Right atrium auricular region (tissue), 2 donors: ENCODE results near the gene ATIC. TPM values are rescaled to one million over a fixed set of nuclear protein-coding genes. Genes with fewer than 3 reads are reported as not detected.

ENCODE experiments used
- DNase-seq: peaks from one replicate; pipeline ENCODE4 v3.0.0-alpha.2; 2019; ENCODE audit warnings: low spot score
- H3K27ac ChIP-seq, 2 donors: fragments of 200-600 bp; sonication (generic); 1 replicate in 1 of 2; 2 replicates in 1 of 2; pipeline ENCODE4 v1.5.1; 2016 to 2019
- H3K27me3 ChIP-seq, 2 donors: fragments of 200-600 bp; sonication (generic); one replicate each; pipeline versions ENCODE4 v1.5.1 to v1.6.0; 2017 to 2019
- H3K36me3 ChIP-seq: fragments of 200-600 bp; sonication (generic); one replicate; pipeline ENCODE4 v1.5.1; 2016
- H3K4me1 ChIP-seq, 2 donors: fragments of 200-600 bp; sonication (generic); one replicate each; pipeline versions ENCODE4 v1.5.1 to v1.6.0; 2017 to 2019
- H3K4me3 ChIP-seq, 2 donors: fragments of 200-600 bp; sonication (generic); 1 replicate in 1 of 2; 2 replicates in 1 of 2; pipeline ENCODE4 v1.5.1; 2017 to 2019; ENCODE audit warnings: mild to moderate bottlenecking in 1 of 2, moderate library complexity in 1 of 2
- H3K9me3 ChIP-seq, 2 donors: fragments of 200-600 bp; sonication (generic); one replicate each; pipeline ENCODE4 v1.5.1; 2019
- total RNA-seq, 2 donors: library from RNA; depleted of rRNA; stranded (reverse); fragments of >200 nt; gene quantifications; one replicate each; pipeline ENCODE4 v1.1.0, GENCODE V29; 2016
- TF ChIP-seq, protein P1 (sequence below), 2 donors: fragments of 200-600 bp; sonication (generic); IDR thresholded peaks; one replicate each; pipeline ENCODE4 v1.5.1; 2019; ENCODE audit warnings: antibody characterized with exemption in 2 of 2

ATIC gene
- total RNA-seq, 2 donors from 2014 or later = 13.8 to 25.0 TPM

DNA sequence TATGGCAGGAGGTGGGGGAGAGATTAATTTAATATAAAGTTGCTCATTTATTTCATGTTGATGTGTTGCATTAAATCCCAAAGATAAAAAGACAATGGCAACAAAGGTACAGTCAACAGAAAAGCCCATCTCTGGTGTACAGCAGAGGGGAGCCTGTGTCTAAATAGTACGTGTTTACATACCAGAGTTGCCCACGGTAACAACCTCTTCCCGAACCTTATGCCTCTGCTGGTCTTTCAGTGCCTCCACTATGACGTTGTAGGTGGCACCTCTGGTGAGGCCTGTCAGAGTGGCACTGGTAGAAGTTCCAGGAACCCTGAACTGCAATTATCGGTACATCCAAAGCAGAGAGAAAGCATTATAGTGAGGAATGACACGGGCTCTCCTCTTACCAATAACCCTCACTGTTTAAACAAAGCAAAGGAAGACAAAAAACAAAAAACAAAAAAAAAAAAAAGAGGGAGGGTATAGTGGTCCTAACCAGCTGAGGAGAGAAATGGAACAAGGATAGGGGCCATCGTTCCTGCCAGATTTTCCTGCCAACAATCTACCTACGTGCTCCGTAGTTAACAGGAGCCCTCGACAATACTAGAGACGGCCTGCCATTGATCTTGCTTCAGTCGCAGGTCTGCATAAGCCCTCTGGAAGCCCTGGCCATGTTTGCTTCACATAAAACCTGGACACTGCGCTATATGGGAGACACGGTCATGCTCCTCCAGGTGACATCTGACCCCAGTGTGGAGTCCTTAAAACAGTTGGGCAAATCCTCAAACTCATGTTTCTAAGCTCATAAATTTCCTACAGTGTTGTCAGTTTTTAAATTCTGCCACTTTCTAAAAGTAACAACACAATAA, 58.5 kb downstream of the ATIC start:
- no peak overlapping the region for H3K4me3 ChIP-seq
- H3K27me3 ChIP-seq = no peaks in the 10 kb centered on the region
- no peak for DNase-seq
- H3K9me3 ChIP-seq = no peaks in the 10 kb centered on the region
- no peaks in the 10 kb centered on the region for H3K4me1 ChIP-seq
- no peak overlapping the region for H3K27ac ChIP-seq
- TF ChIP-seq, protein P1, sequence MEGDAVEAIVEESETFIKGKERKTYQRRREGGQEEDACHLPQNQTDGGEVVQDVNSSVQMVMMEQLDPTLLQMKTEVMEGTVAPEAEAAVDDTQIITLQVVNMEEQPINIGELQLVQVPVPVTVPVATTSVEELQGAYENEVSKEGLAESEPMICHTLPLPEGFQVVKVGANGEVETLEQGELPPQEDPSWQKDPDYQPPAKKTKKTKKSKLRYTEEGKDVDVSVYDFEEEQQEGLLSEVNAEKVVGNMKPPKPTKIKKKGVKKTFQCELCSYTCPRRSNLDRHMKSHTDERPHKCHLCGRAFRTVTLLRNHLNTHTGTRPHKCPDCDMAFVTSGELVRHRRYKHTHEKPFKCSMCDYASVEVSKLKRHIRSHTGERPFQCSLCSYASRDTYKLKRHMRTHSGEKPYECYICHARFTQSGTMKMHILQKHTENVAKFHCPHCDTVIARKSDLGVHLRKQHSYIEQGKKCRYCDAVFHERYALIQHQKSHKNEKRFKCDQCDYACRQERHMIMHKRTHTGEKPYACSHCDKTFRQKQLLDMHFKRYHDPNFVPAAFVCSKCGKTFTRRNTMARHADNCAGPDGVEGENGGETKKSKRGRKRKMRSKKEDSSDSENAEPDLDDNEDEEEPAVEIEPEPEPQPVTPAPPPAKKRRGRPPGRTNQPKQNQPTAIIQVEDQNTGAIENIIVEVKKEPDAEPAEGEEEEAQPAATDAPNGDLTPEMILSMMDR (IDR thresholded peaks at IDR 0.05) = no peak
- peaks cover 43% of the 10 kb centered on the region for H3K36me3 ChIP-seq

DNA sequence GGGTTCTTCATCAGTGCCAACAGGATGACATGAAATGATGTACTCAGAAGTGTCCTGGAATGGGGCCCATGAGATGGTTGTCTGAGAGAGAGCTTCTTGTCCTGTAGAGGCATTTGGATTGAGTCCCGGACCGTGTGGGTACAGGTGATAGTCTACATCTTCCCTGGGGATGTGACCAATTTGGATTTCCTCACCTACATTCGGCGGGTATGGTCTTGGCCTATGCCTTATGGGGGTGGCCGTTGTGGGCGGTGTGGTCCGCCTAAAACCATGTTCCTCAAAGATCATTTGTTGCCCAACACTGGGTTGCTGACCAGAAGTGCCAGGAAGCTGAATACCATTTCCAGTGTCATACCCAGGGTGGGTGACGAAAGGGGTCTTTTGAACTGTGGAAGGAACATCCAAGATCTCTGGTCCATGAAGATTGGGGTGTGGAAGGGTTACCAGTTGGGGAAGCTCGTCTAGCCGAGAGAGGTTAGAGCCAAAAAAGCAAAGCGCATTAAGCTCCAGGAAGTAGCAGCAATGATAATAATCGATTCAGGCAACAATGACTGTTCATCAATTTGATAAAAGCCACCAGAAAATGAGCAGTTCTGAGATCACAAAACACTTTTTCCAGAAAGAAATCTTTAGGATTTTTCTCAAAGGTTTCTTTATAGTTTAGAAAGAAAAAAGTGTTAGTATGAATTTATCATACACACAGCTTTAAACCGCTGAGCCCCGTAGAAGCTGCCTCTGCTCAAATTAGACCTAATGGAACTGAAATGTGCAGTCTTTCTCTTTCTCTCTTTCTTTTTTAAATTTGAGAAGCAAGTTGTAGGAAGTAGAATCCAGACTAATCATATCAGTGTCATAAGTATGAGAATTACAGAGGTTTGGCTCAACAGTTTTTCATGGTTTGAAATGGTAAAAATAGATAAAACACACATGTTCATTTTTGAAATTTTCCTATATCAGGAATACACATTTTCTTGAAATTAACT, 60.3 kb downstream of the ATIC start:
- Histone ChIP-seq H3K4me3 (no peak overlapping the region), H3K4me1 (no peaks in the 10 kb centered on the region), H3K27ac (no peak overlapping the region), H3K27me3 (no peaks in the 10 kb centered on the region), H3K9me3 (no peaks in the 10 kb centered on the region), H3K36me3 (peaks cover 43% of the 10 kb centered on the region)
- TF ChIP-seq, protein P1 (IDR thresholded peaks at IDR 0.05) = no peak
- no peak for DNase-seq

DNA sequence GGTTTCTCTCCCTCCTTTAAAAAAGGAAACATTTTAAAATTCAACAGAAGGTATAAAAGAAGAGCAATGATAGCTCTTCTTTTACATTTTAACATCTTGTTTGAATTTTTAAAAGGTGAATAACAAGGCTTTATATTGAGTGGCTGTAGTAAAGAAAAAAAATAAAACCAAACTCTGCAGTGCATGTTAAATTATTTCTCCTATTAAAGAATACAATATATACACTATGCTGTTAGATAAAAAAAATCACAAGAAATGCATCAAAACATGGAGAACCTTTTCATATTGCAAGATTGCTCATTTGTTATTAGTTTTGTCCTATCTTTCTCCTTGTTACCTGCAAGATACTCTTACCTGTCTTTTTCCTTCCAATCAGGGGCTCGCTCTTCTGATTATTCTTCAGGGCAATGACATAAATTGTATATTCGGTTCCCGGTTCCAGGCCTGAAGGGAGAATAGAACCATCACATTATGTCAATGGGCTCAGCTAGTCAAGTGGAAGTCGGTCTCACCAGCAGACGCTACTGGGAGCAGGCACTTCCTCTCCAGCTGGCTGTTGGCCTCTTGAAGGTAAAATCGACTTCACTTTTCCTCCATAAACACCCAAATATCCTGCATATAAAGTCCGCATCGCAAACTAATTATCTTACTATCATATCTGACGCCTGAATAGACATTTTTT, 61.2 kb downstream of the ATIC start:
- Histone ChIP-seq H3K36me3 (peaks cover 45% of the 10 kb centered on the region), H3K27ac (no peak overlapping the region)

DNA sequence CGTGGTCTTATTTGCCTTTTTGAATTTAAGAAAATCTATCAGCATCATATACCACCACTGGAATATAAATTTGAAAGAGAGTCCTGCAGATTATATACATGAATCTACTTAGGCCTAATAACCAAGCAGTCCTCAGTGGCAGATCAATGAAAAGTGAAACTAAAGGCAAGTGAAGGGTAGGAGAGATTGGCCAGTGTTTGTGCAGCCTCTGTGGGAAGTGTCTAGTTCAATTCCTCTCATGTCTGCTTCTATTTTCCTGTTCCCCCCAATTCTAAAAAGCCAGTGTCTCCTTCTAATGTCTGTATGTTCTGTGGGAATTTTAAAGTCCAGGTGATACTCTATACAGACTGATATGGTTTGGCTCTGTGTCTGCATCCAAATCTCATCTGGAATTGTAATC, 62.1 kb downstream of the ATIC start:
- TF ChIP-seq, protein P1 (IDR thresholded peaks at IDR 0.05) = no peak
- Histone ChIP-seq H3K36me3 (peaks cover 50% of the 10 kb centered on the region), H3K27me3 (no peaks in the 10 kb centered on the region), H3K27ac (no peak overlapping the region), H3K4me3 (no peak overlapping the region), H3K9me3 (no peaks in the 10 kb centered on the region), H3K4me1 (no peaks in the 10 kb centered on the region)
- no peak for DNase-seq

More for the DNA sequence above, 61.2 kb downstream of the ATIC start:
- no peak for DNase-seq
- Histone ChIP-seq H3K9me3 (no peaks in the 10 kb centered on the region), H3K27me3 (no peaks in the 10 kb centered on the region), H3K4me1 (no peaks in the 10 kb centered on the region), H3K4me3 (no peak overlapping the region)
- TF ChIP-seq, protein P1 (IDR thresholded peaks at IDR 0.05) = no peak

DNA sequence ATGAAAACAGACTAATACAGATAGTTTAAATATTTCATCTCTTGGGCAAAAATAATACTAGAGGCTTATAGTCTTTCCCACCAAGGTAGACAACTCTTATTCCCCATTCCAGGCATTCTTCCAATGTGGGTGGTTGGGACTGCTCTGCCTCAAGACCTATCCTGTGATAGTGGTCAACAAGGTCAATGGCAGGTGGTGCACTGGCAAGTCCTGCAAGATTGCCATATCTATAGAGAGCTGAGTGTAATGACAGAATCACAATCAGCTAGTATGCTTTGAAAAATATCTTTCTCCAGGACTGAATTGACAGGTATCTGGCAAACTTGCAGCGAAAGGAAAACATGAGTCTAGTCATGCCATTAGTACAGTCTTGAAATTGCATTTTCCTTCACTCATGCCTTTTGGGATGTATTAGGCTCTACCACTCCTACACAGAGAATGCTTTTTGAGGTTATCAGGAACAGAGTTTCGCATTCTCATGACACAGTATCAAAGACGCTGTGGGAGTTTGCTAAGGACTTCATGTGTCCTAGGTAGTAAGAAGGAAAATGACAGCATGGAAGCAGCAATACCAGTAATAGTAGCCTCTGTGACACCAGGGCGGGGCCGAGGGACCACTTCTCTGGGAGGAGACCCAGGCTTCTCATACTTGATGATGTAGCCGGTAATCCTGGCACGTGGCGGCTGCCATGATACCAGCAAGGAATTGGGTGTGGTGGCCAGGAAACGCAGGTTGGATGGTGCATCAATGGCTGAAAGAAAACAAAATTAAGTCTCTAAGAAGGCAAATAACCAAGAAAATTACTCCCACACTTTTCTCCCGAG, 63.0 kb downstream of the ATIC start:
- H3K9me3 ChIP-seq = no peaks in the 10 kb centered on the region
- H3K27me3 ChIP-seq = no peaks in the 10 kb centered on the region
- no peaks in the 10 kb centered on the region for H3K4me1 ChIP-seq
- H3K36me3 ChIP-seq = peaks cover 59% of the 10 kb centered on the region
- H3K27ac ChIP-seq = no peak overlapping the region
- no peak for DNase-seq
- H3K4me3 ChIP-seq = no peak overlapping the region
- TF ChIP-seq, protein P1 (IDR thresholded peaks at IDR 0.05) = no peak
